Activated CD8-positive, alpha-beta memory T cell treated with anti-CD3 and anti-CD28 coated beads, Interleukin-2, amount 10 ng/mL, durations not matched to agents 7 days and 5 days (primary cell): ENCODE measurements around the gene CAP2. TPM values are rescaled to one million over a fixed set of nuclear protein-coding genes. Genes with fewer than 3 reads are reported as not detected.
"Not testable (repeated sequence)": the region's sequence is repeated elsewhere in the genome, so short reads cannot be mapped to it uniquely, and the experiment has no call there.

Experiments
- ATAC-seq: fragments of 150-1000 bp; cut with Tn5 transposase; one replicate; pipeline ENCODE4 v1.10.0; 2021; ENCODE audit warnings: moderate library complexity
- CTCF ChIA-PET: fragments of 350-600 bp; sonication (Branson Sonifier 250); formaldehyde crosslinking; loops from one replicate; lab custom pipeline; 2021; ENCODE audit warnings: antibody characterized with exemption; lab: Charles Lee
- DNase-seq: peaks from one replicate; pipeline ENCODE4 v3.0.0-alpha.2; 2020
- H3K27ac Mint-ChIP-seq: one replicate; pipeline ENCODE4 v1.8.0; 2021; ENCODE audit warnings: mild to moderate bottlenecking, mixed read lengths
- H3K27me3 Mint-ChIP-seq: one replicate; pipeline ENCODE4 v1.8.0; 2021; ENCODE audit warnings: mixed read lengths
- H3K36me3 Mint-ChIP-seq: one replicate; pipeline ENCODE4 v1.8.0; 2021; ENCODE audit warnings: mild to moderate bottlenecking, mixed read lengths
- H3K4me1 Mint-ChIP-seq: one replicate; pipeline ENCODE4 v1.8.0; 2021; ENCODE audit warnings: mixed read lengths
- H3K4me3 Mint-ChIP-seq: one replicate; pipeline ENCODE4 v1.8.0; 2021; ENCODE audit warnings: mild to moderate bottlenecking, moderate library complexity, mixed read lengths
- H3K9me3 Mint-ChIP-seq: one replicate; pipeline ENCODE4 v1.8.0; 2022; ENCODE audit warnings: low read depth, mixed read lengths
- total RNA-seq, 2 experiments: library from RNA; stranded (reverse); gene quantifications; one replicate each; pipeline ENCODE4 v1.2.3, GENCODE V29; 2021

Gene CAP2
- total RNA-seq, 2 experiments from 2014 or later, result not detected

DNA sequence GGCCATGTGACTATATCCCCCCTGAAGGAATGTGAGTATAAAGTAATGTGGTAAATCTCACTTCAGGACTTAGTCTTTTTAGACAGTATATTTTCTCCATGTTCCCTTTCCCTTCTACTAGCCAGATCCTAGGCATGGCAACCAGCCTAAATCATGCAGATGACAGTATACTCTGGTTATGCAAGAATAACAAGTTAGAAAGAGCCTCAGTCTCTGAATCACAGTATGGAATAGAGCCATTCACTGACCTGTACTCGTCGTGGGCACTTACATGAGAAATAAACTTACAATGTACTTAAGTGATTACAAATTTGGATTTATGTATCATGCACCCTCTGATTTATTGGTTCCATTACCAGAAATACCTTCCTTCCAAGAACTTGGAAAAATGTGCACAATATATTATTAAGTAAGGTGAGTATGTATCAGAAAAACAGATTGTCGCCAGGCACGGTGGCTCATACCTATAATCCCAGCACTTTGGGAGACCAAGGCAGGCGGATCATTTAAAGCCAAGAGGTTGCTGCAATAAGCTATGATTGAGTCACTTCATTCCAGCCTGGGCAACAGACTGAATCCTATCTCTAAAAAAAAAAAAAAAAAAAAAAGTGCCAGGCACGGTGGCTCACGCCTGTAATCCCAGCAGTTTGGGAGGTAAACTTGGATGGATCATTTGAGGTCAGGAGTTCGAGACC is 181.6 kb downstream of the CAP2 start:
- no peak for DNase-seq
- H3K4me1 Mint-ChIP-seq, result no peaks in the 10 kb centered on the region

GRCh38 chr6:17577059-17577458 is 183.7 kb downstream of the CAP2 start:
- Mint-ChIP-seq H3K9me3 (peaks cover 6% of the 10 kb centered on the region), H3K36me3 (no peaks in the 10 kb centered on the region), H3K4me3 (no peak overlapping the region), H3K27me3 (peaks cover 38% of the 10 kb centered on the region), H3K27ac (no peak overlapping the region), H3K4me1 (no peaks in the 10 kb centered on the region)
- ATAC-seq, result no peak
- CTCF ChIA-PET, result no interaction called here
- no peak for DNase-seq

More for the DNA sequence above, 181.6 kb downstream of the CAP2 start:
- CTCF ChIA-PET, result interaction anchor here (0.6 to 1.0 kb wide), 2 partner anchors 9 to 64 kb away, joined by 3 read pairs; no protein-coding TSS in a partner anchor
- no peak overlapping the region for H3K27ac Mint-ChIP-seq
- ATAC-seq, result no peak
- H3K9me3 Mint-ChIP-seq, result peaks cover 6% of the 10 kb centered on the region
- H3K27me3 Mint-ChIP-seq, result peaks cover 28% of the 10 kb centered on the region
- H3K36me3 Mint-ChIP-seq, result no peaks in the 10 kb centered on the region
- H3K4me3 Mint-ChIP-seq, result no peak overlapping the region

GRCh38 chr6:17580518-17581048 is 187.2 kb downstream of the CAP2 start:
- no peak overlapping the region for H3K27ac Mint-ChIP-seq
- H3K4me3 Mint-ChIP-seq, result peak overlapping the region; percentile 47
- ATAC-seq, result peak; percentile 75
- no peaks in the 10 kb centered on the region for H3K36me3 Mint-ChIP-seq
- peaks cover 3% of the 10 kb centered on the region for H3K4me1 Mint-ChIP-seq
- peaks cover 25% of the 10 kb centered on the region for H3K27me3 Mint-ChIP-seq
- CTCF ChIA-PET, result interaction anchor here (0.7 kb wide), 1 partner anchor 177 kb away, joined by 3 read pairs; no protein-coding TSS in a partner anchor
- peaks cover 6% of the 10 kb centered on the region for H3K9me3 Mint-ChIP-seq
- no peak for DNase-seq

DNA sequence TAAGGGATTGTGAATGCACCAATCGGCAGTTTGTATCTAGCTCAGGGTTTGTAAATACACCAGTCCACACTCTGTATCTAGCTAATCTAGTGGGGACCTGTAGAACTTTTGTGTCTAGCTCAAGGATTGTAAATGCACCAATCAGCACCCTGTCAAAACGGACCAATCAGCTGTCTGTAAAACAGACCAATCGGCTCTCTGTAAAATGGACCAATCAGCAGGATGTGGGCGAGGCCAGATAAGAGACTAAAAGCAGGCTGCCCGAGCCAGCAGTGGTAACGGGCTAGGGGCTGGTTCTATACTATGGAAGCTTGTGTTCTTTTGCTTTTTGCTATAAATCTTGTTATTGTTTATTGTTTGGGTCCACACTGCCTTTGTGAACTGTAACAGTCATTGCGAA is 187.9 kb downstream of the CAP2 start:
- ATAC-seq, CTCF ChIA-PET, H3K9me3 Mint-ChIP-seq, DNase-seq, H3K4me1 Mint-ChIP-seq, H3K36me3 Mint-ChIP-seq, H3K27ac Mint-ChIP-seq, H3K4me3 Mint-ChIP-seq: not testable (repeated sequence)
- H3K27me3 Mint-ChIP-seq, result peaks cover 25% of the 10 kb centered on the region

- DNase-seq, result no peak
- CTCF ChIA-PET, result interaction anchor here (0.6 to 2.5 kb wide), 23 partner anchors 9 to 616 kb away, joined by 3 to 14 read pairs (median 3); partner anchors contain the start of gene FAM8A1
These were observed 190.4 kb downstream of the CAP2 start for GRCh38 chr6:17583811-17584210.

GRCh38 chr6:17584241-17584803 is 190.9 kb downstream of the CAP2 start:
- Mint-ChIP-seq H3K27me3 (peaks cover 14% of the 10 kb centered on the region), H3K36me3 (no peaks in the 10 kb centered on the region), H3K27ac (no peak overlapping the region), H3K4me3 (no peak overlapping the region), H3K4me1 (peaks cover 8% of the 10 kb centered on the region), H3K9me3 (no peaks in the 10 kb centered on the region)
- DNase-seq (no peak), ATAC-seq (peak; percentile 56)
- CTCF ChIA-PET, result interaction anchor here (0.6 to 2.5 kb wide), 23 partner anchors 9 to 615 kb away, joined by 3 to 14 read pairs (median 3); partner anchors contain the start of gene FAM8A1

More at GRCh38 chr6:17583811-17584210, 190.4 kb downstream of the CAP2 start:
- H3K27me3 Mint-ChIP-seq, result peaks cover 14% of the 10 kb centered on the region
- H3K9me3 Mint-ChIP-seq, result no peaks in the 10 kb centered on the region
- H3K4me1 Mint-ChIP-seq, result peaks cover 6% of the 10 kb centered on the region
- H3K27ac Mint-ChIP-seq, result no peak overlapping the region
- no peaks in the 10 kb centered on the region for H3K36me3 Mint-ChIP-seq
- no peak overlapping the region for H3K4me3 Mint-ChIP-seq
- ATAC-seq, result no peak

DNA sequence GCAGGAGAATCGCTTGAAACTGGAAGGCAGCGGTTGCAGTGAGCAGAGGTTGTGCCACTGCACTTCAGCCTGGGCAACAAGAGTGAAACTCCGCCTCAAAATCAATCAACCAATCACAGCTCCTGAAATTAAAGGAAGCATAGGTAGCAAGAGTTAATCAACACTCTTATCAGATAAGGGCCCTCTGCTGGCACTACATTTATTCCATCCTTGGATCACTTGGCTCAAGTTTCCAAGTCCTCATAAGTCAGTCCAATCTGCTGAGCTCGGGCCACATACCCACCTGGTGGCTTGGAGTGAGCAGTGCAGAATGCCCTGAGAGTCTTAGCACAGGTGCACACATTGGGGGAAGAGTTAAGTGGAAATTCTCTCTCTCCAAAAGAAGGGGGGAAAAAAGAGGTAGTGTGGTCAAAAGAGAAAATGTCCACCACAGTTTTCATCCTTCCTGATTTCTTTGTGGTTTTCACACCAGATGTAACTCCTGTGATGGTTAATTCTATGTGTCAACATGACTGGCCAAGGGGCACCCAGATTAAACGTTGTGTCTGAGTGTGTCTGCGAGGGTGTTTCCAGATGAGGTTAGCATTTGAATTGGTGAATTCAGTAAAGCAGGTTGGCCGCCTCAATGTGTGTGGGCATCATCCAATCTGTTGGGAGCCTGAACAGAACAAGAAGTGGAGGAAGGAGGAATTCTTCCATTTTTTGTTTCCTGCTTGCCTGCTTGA is 192.5 kb downstream of the CAP2 start:
- Mint-ChIP-seq H3K27me3 (peaks cover 12% of the 10 kb centered on the region), H3K36me3 (no peaks in the 10 kb centered on the region), H3K9me3 (no peaks in the 10 kb centered on the region), H3K4me1 (peaks cover 12% of the 10 kb centered on the region), H3K27ac (peak overlapping the region; percentile 34), H3K4me3 (no peak overlapping the region)
- no peak for ATAC-seq
- CTCF ChIA-PET, result interaction anchor here (0.8 to 2.5 kb wide), 6 partner anchors 14 to 430 kb away, joined by 3 to 7 read pairs (median 3); partner anchors contain the start of gene FAM8A1
- no peak for DNase-seq

DNA sequence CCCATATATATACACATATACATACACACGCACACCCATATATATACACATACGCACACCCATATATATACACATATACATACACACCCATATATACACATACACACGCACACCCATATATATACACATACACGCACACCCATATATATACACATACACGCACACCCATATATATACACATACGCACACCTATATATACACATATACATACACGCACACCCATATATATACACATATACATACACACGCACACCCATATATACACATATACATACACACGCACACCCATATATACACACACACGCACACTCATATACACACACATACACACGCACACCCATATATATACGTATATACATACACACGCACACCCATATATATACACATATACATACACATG is 193.2 kb downstream of the CAP2 start:
- H3K4me1 Mint-ChIP-seq, result peaks cover 16% of the 10 kb centered on the region
- H3K9me3 Mint-ChIP-seq, ATAC-seq, H3K27ac Mint-ChIP-seq, H3K27me3 Mint-ChIP-seq, H3K36me3 Mint-ChIP-seq, H3K4me3 Mint-ChIP-seq, DNase-seq, CTCF ChIA-PET: not testable (repeated sequence)

GRCh38 chr6:17588011-17588410 is 194.6 kb downstream of the CAP2 start:
- CTCF ChIA-PET, result no interaction called here
- H3K27ac Mint-ChIP-seq, result no peak overlapping the region

DNA sequence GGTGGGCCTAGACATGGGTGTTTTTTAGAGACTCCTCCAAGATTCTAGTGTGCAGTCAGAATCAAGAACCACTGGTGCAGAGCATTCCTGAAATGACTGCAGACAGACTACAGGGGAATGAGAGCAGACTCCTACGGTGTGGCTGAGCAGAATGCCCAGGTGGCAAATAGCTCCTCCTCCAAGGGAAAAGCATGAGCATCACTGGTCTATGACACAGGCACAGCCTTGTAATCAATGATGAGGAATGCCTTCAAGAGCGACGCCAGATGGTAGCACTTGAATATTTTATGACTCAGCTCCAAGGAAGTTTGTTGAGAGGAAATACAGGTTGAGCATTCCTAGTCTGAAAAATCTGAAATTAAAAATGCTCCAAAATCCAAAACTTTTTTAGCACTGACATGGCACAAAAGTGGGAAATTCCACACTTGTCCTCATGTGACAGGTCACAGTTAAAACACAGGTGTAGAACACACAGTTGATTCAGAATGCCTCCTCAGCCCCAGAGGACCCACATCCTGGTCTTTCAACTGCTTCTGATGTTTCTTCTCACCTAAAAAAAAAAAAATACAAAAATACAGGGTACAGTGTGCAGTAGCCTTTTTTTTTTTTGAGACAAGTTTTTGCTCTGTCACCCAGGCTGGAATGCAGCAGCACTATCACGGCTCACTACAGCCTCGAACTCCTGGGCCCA is 196.2 kb downstream of the CAP2 start:
- peaks cover 14% of the 10 kb centered on the region for H3K4me1 Mint-ChIP-seq
- CTCF ChIA-PET, result interaction anchor here (1.1 to 1.8 kb wide), 2 partner anchors 215 to 226 kb away, joined by 3 to 6 read pairs; no protein-coding TSS in a partner anchor
- H3K9me3 Mint-ChIP-seq, result no peaks in the 10 kb centered on the region
- DNase-seq, result no peak
- no peaks in the 10 kb centered on the region for H3K36me3 Mint-ChIP-seq
- ATAC-seq, result no peak
- no peak overlapping the region for H3K27ac Mint-ChIP-seq
- H3K27me3 Mint-ChIP-seq, result no peaks in the 10 kb centered on the region
- no peak overlapping the region for H3K4me3 Mint-ChIP-seq

More at GRCh38 chr6:17588011-17588410, 194.6 kb downstream of the CAP2 start:
- no peak overlapping the region for H3K4me3 Mint-ChIP-seq
- no peak for ATAC-seq
- DNase-seq, result no peak
- peaks cover 17% of the 10 kb centered on the region for H3K4me1 Mint-ChIP-seq
- H3K9me3 Mint-ChIP-seq, result no peaks in the 10 kb centered on the region
- H3K36me3 Mint-ChIP-seq, result no peaks in the 10 kb centered on the region
- no peaks in the 10 kb centered on the region for H3K27me3 Mint-ChIP-seq

- Mint-ChIP-seq H3K4me3 (no peak overlapping the region), H3K27me3 (no peaks in the 10 kb centered on the region), H3K36me3 (no peaks in the 10 kb centered on the region), H3K4me1 (peaks cover 11% of the 10 kb centered on the region), H3K9me3 (no peaks in the 10 kb centered on the region), H3K27ac (no peak overlapping the region)
- CTCF ChIA-PET, result no interaction called here
- DNase-seq (no peak), ATAC-seq (no peak)
These were observed 197.9 kb downstream of the CAP2 start for GRCh38 chr6:17591287-17591686.

- no peaks in the 10 kb centered on the region for H3K27me3 Mint-ChIP-seq
- peaks cover 11% of the 10 kb centered on the region for H3K4me1 Mint-ChIP-seq
- CTCF ChIA-PET, result interaction anchor here (1.0 kb wide), 1 partner anchor 211 kb away, joined by 3 read pairs; no protein-coding TSS in a partner anchor
- DNase-seq, result no peak
- H3K36me3 Mint-ChIP-seq, result no peaks in the 10 kb centered on the region
- no peaks in the 10 kb centered on the region for H3K9me3 Mint-ChIP-seq
- no peak overlapping the region for H3K4me3 Mint-ChIP-seq
- no peak overlapping the region for H3K27ac Mint-ChIP-seq
- ATAC-seq, result no peak
These were observed 199.9 kb downstream of the CAP2 start for GRCh38 chr6:17593246-17593645.
